Esophagus squamous epithelium (tissue), 4 donors: Measurements from ENCODE around the gene PARVA.

ENCODE experiments used
- CTCF ChIP-seq, 6 experiments: fragments of 450-650 bp in 4 of 6; fragments of 200-600 bp in 2 of 6; sonication (generic) in 2 of 6; IDR thresholded peaks; one replicate each; pipeline ENCODE4 v1.5.1; 2016 to 2019; ENCODE audit warnings: antibody characterized with exemption in 6 of 6, mild to moderate bottlenecking in 4 of 6, moderate library complexity in 4 of 6
- POLR2A ChIP-seq, 4 donors: fragments of 450-650 bp; IDR thresholded peaks; one replicate each; pipeline ENCODE4 v1.6.1; 2017; ENCODE audit warnings: antibody characterized with exemption in 4 of 4, mild to moderate bottlenecking in 4 of 4, moderate library complexity in 3 of 4

- TF ChIP-seq CTCF (IDR thresholded peaks at IDR 0.05) (no peak), POLR2A (IDR thresholded peaks at IDR 0.05) (no peak)
These were observed 170.7 kb downstream of the PARVA start for GRCh38 chr11:12547953-12548650.
